NB4 (cell line): Measurements from ENCODE around the gene CRYGD.

Experiments used
- CTCF ChIP-seq: IDR thresholded peaks from one replicate; pipeline ENCODE4 v1.5.1; 2012; ENCODE audit warnings: low read depth, low read length
- MAX ChIP-seq: IDR thresholded peaks from 2 replicates; pipeline ENCODE4 v1.6.1; 2011; ENCODE audit warnings: low read depth, low read length
- MYC ChIP-seq: IDR thresholded peaks from 2 replicates; pipeline ENCODE4 v1.6.1; 2011; ENCODE audit warnings: low read depth, low read length
- POLR2A ChIP-seq: IDR thresholded peaks from 2 replicates; pipeline ENCODE4 v1.6.1; 2011; ENCODE audit warnings: mild to moderate bottlenecking; ENCODE audit not compliant: insufficient read length; ENCODE audit errors: extremely low read depth

- TF ChIP-seq CTCF = no peak
- TF ChIP-seq MAX = no peak
- no peak for TF ChIP-seq MYC
- no peak for TF ChIP-seq POLR2A
These were observed 2.1 kb downstream of the CRYGD start for GRCh38 chr2:208122248-208122647.
